Osteoblast (primary cell): ENCODE measurements around the gene FOXC1. TPM values are rescaled to one million over a fixed set of nuclear protein-coding genes. Genes with fewer than 3 reads are reported as not detected.

Source experiments
- DNase-seq: peaks from one replicate; pipeline ENCODE4 v3.0.0; 2011; ENCODE audit warnings: low spot score, mixed read lengths; ENCODE audit not compliant: insufficient read length; ENCODE audit errors: missing footprints
- H2AFZ ChIP-seq: 2 replicates; pipeline ENCODE4 v1.6.0; 2011; ENCODE audit warnings: mild to moderate bottlenecking, low read length
- H3K27ac ChIP-seq: 2 replicates; pipeline ENCODE4 v1.5.1; 2011; ENCODE audit warnings: mild to moderate bottlenecking, low read depth, low read length, moderate library complexity
- H3K27me3 ChIP-seq: 2 replicates; pipeline ENCODE4 v1.6.0; 2012; ENCODE audit warnings: mild to moderate bottlenecking, control low read depth, inconsistent platforms, low read length, moderate library complexity; ENCODE audit not compliant: insufficient read depth
- H3K36me3 ChIP-seq: 2 replicates; pipeline ENCODE4 v1.5.1; 2011; ENCODE audit warnings: mild to moderate bottlenecking, low read length, control low read depth, moderate library complexity; ENCODE audit not compliant: insufficient read depth
- H3K4me1 ChIP-seq: 2 replicates; pipeline ENCODE4 v1.5.1; 2011; ENCODE audit warnings: mild to moderate bottlenecking, low read length, control low read depth, moderate library complexity; ENCODE audit not compliant: insufficient read depth
- H3K4me2 ChIP-seq: 2 replicates; pipeline ENCODE4 v1.6.0; 2011; ENCODE audit warnings: mild to moderate bottlenecking, low read length; ENCODE audit not compliant: insufficient read depth
- H3K4me3 ChIP-seq: fragments of 200-600 bp; sonication (generic); 3 replicates; pipeline ENCODE4 v1.5.1; 2012; ENCODE audit warnings: mild to moderate bottlenecking, low read length, inconsistent platforms; ENCODE audit not compliant: insufficient read depth
- H3K79me2 ChIP-seq: 2 replicates; pipeline ENCODE4 v1.6.0; 2012; ENCODE audit warnings: mild to moderate bottlenecking, low read length, control low read depth, inconsistent platforms; ENCODE audit not compliant: insufficient read depth
- H3K9me3 ChIP-seq: 2 replicates; pipeline ENCODE4 v1.5.1; 2011; ENCODE audit warnings: low read depth, low read length, control low read depth
- H4K20me1 ChIP-seq: 2 replicates; pipeline ENCODE4 v1.6.0; 2012; ENCODE audit warnings: mild to moderate bottlenecking, low read length, control low read depth; ENCODE audit not compliant: insufficient read depth
- total RNA-seq: library from RNA; depleted of rRNA; stranded (reverse); fragments of >200 nt; gene quantifications from 2 replicates; pipeline ENCODE4 v1.2.3, GENCODE V29; 2012
- TF ChIP-seq, protein P1 (sequence below): IDR thresholded peaks from 2 replicates; pipeline ENCODE4 v1.5.1; 2011; ENCODE audit warnings: mild to moderate bottlenecking, low read depth, low read length, moderate library complexity; ENCODE audit errors: extremely low read depth

The FOXC1 gene
- total RNA-seq, 1 donor, result 39.4 TPM

DNA sequence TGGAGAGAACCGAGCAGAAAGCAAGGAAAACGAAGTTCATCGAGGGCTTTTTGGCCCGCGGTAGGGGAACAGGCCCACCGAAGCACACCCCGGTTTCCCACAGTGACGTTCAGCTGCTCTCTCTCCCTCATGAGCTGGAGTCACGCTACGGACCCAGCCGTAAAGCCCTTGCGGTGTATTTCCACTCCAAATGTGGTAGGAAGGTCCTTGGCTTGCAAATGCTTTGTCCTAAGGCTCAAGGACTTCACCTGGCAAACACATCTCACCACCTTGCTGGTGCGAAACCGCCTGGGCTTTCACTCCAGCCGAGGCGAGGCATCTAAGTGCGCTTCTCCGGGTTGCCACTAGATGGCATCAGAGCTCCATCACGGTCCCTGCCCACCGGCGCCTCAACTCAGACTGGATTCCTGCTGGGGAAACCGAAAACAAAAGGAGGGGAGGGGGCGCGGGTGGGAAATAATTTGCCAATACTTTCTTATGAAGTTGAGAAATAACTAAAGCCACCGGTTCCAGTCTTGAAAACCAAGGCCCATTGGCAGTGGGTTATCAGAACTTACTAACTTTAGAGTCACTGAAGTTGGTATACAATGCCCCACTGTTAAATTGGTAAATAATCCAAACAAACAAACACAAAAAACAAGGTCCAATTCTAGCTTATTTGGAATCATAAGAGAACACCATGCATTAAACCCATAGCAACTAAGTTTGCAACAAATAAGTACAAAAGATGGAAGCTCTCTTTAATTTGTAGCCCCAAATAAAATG lies 13.4 kb upstream of the FOXC1 start:
- H3K4me3 ChIP-seq, result peak overlapping the region; percentile 64
- peaks cover 6% of the 10 kb centered on the region for H3K4me1 ChIP-seq
- no peak overlapping the region for H3K27ac ChIP-seq
- H3K27me3 ChIP-seq, result peaks cover 33% of the 10 kb centered on the region
- DNase-seq, result peak; percentile 96
- H3K36me3 ChIP-seq, result no peaks in the 10 kb centered on the region
- no peaks in the 10 kb centered on the region for H3K79me2 ChIP-seq
- H3K4me2 ChIP-seq, result peak overlapping the region; percentile 96
- H2AFZ ChIP-seq, result peak overlapping the region; percentile 92
- H4K20me1 ChIP-seq, result no peaks in the 10 kb centered on the region
- TF ChIP-seq, protein P1, sequence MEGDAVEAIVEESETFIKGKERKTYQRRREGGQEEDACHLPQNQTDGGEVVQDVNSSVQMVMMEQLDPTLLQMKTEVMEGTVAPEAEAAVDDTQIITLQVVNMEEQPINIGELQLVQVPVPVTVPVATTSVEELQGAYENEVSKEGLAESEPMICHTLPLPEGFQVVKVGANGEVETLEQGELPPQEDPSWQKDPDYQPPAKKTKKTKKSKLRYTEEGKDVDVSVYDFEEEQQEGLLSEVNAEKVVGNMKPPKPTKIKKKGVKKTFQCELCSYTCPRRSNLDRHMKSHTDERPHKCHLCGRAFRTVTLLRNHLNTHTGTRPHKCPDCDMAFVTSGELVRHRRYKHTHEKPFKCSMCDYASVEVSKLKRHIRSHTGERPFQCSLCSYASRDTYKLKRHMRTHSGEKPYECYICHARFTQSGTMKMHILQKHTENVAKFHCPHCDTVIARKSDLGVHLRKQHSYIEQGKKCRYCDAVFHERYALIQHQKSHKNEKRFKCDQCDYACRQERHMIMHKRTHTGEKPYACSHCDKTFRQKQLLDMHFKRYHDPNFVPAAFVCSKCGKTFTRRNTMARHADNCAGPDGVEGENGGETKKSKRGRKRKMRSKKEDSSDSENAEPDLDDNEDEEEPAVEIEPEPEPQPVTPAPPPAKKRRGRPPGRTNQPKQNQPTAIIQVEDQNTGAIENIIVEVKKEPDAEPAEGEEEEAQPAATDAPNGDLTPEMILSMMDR, result peak; percentile 89
- peaks cover under 1% of the 10 kb centered on the region for H3K9me3 ChIP-seq

DNA sequence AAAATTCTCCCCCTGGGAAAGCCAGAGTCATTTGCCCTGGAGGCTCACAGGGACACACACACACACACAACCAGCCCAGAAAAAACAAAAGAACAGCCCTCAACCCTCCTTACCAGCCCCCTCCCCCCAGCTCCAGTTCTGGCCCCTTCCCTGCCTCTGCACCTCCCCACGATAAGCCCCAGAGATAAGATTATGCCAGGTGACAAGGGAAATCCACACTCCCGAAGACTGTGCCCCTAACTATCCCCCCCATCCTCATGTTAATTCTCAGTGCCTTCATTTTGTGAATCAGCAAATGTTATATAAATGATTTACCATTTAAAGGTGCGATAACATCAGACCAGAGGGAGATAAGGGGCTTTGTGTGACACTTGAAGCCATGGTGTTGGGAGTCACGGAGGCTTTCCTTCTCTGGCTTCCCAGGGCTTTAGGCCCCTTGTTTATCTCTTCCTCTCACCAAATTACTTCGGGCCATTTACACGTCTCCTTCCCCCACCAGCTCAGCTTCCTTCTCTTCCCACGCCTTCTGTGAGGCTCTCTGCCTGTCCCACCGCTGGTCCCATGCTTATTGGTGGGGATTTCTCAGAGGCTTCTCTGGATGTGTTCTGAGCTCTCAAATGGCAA lies 12.5 kb upstream of the FOXC1 start:
- Histone ChIP-seq H3K79me2 (no peaks in the 10 kb centered on the region), H3K9me3 (no peaks in the 10 kb centered on the region), H3K4me1 (peaks cover 6% of the 10 kb centered on the region), H2AFZ (no peak overlapping the region), H3K4me2 (no peak overlapping the region), H3K36me3 (no peaks in the 10 kb centered on the region), H4K20me1 (no peaks in the 10 kb centered on the region), H3K27me3 (peaks cover 31% of the 10 kb centered on the region), H3K27ac (no peak overlapping the region), H3K4me3 (no peak overlapping the region)
- TF ChIP-seq, protein P1, result no peak
- peak; percentile 81 for DNase-seq

DNA sequence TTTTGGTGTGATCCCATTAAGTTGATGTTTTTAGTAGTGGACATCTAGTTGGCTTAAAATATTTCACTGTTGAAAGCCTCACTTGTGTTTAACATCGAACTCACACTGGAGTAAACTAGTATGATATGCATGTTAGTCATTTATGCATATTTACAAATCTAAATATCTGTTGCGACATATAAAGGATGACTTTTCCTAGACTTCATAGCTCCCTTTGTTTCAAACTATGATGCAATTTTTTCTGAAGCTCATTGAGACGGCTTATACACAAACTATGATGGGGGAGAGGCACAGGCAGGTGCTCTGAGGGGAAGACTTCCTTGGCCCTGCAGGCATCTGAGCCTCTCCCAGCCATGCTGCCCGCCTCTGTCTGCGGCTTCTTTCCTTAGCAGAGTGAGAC lies 11.8 kb upstream of the FOXC1 start:
- Histone ChIP-seq H3K4me1 (peaks cover 6% of the 10 kb centered on the region), H3K27me3 (peaks cover 25% of the 10 kb centered on the region), H3K36me3 (no peaks in the 10 kb centered on the region), H3K27ac (no peak overlapping the region), H3K9me3 (no peaks in the 10 kb centered on the region), H3K4me3 (no peak overlapping the region), H2AFZ (no peak overlapping the region), H4K20me1 (no peaks in the 10 kb centered on the region), H3K79me2 (no peaks in the 10 kb centered on the region), H3K4me2 (no peak overlapping the region)
- DNase-seq, result peak; percentile 90
- TF ChIP-seq, protein P1, result no peak

DNA sequence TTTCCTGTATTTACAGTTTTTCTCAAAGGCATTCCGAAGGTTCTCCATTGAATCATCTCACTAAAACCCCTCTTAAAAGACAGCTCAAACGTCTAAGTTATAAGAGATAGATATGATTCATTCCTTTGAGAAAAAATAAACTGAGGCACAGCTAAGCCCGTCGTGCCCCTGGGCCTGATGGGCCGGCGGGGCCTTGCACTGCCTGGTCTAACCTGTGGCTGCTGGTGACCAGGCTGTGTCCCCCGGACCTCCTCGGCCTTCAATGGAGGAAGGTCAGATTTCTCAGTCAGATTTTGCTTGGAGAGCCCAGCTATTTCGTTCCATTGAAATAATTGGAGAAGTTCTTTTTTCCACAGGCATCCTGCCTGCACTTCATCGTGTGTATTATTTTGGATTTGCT lies 11.3 kb upstream of the FOXC1 start:
- TF ChIP-seq, protein P1, result no peak
- DNase-seq, result peak; percentile 79
- Histone ChIP-seq H3K27me3 (peaks cover 20% of the 10 kb centered on the region), H3K4me1 (peaks cover 6% of the 10 kb centered on the region), H3K36me3 (no peaks in the 10 kb centered on the region), H3K9me3 (no peaks in the 10 kb centered on the region), H3K79me2 (no peaks in the 10 kb centered on the region), H3K4me2 (no peak overlapping the region), H4K20me1 (no peaks in the 10 kb centered on the region), H2AFZ (no peak overlapping the region), H3K4me3 (no peak overlapping the region), H3K27ac (no peak overlapping the region)
